MM.1S (cell line): ENCODE results near the gene ASCC3.

ENCODE experiments used
- DNase-seq: peaks from one replicate; pipeline ENCODE4 v3.0.0-alpha.2; 2015
- H2AFZ ChIP-seq: fragments of 300-600 bp; sonication (generic); 2 replicates; pipeline ENCODE4 v1.6.0; 2016; ENCODE audit warnings: antibody characterized with exemption, low read length
- H3F3A ChIP-seq: fragments of 300-600 bp; sonication (generic); 2 replicates; pipeline ENCODE4 v1.6.1; 2016; ENCODE audit warnings: mild to moderate bottlenecking, antibody characterized with exemption, low read length, moderate library complexity, mixed read lengths; ENCODE audit not compliant: insufficient read depth
- H3K27ac ChIP-seq: fragments of 300-600 bp; sonication (generic); 2 replicates; pipeline ENCODE4 v1.5.1; 2016; ENCODE audit warnings: mild to moderate bottlenecking, low read length
- H3K27me3 ChIP-seq: fragments of 300-600 bp; sonication (generic); replicated peaks from 2 replicates; pipeline ENCODE4 v1.6.0; 2016; ENCODE audit warnings: low read length; ENCODE audit not compliant: insufficient read depth
- H3K36me3 ChIP-seq: fragments of 300-600 bp; sonication (generic); replicated peaks from 2 replicates; pipeline ENCODE4 v1.6.1; 2016; ENCODE audit warnings: mild to moderate bottlenecking, low read length, mixed read lengths; ENCODE audit not compliant: insufficient read depth
- H3K4me1 ChIP-seq: fragments of 300-600 bp; sonication (generic); 2 replicates; pipeline ENCODE4 v1.6.1; 2016; ENCODE audit warnings: low read length, mixed read lengths
- H3K4me2 ChIP-seq: fragments of 300-600 bp; sonication (generic); 2 replicates; pipeline ENCODE4 v1.6.0; 2016; ENCODE audit warnings: low read depth, low read length
- H3K4me3 ChIP-seq: fragments of 300-600 bp; sonication (generic); 2 replicates; pipeline ENCODE4 v1.5.1; 2016; ENCODE audit warnings: low read length, mixed read lengths
- H3K79me2 ChIP-seq: fragments of 300-600 bp; sonication (generic); 2 replicates; pipeline ENCODE4 v1.6.1; 2016; ENCODE audit warnings: mixed run types, low read length, mixed read lengths
- H3K9ac ChIP-seq: fragments of 300-600 bp; sonication (generic); 2 replicates; pipeline ENCODE4 v1.6.1; 2016; ENCODE audit warnings: low read length, mixed read lengths
- H3K9me2 ChIP-seq: fragments of 300-600 bp; sonication (generic); replicated peaks from 2 replicates; pipeline ENCODE4 v1.6.1; 2016; ENCODE audit warnings: mild to moderate bottlenecking, low read length, mixed read lengths; ENCODE audit not compliant: insufficient read depth
- H3K9me3 ChIP-seq: fragments of 300-600 bp; sonication (generic); replicated peaks from 2 replicates; pipeline ENCODE4 v1.6.1; 2016; ENCODE audit warnings: mild to moderate bottlenecking, low read length, mixed read lengths; ENCODE audit not compliant: insufficient read depth
- H4K20me1 ChIP-seq: fragments of 300-600 bp; sonication (generic); 2 replicates; pipeline ENCODE4 v1.6.1; 2016; ENCODE audit warnings: mild to moderate bottlenecking, low read length, moderate library complexity, mixed read lengths; ENCODE audit not compliant: insufficient read depth
- CTCF ChIP-seq: fragments of 300-600 bp; sonication (generic); IDR thresholded peaks from 2 replicates; pipeline ENCODE4 v1.5.1; 2016; ENCODE audit warnings: antibody characterized with exemption, low read length, mixed read lengths
- EZH2 ChIP-seq: fragments of 300-600 bp; sonication (generic); optimal IDR thresholded peaks from 2 replicates; pipeline ENCODE3; 2017; ENCODE audit warnings: low read depth, mild to moderate bottlenecking, antibody characterized with exemption, low read length, mixed read lengths
- EZH2phosphoT487 ChIP-seq: fragments of 300-600 bp; sonication (generic); IDR thresholded peaks from 2 replicates; pipeline ENCODE4 v1.6.1; 2018; ENCODE audit warnings: antibody characterized with exemption, low read length

Gene ASCC3

GRCh38 chr6:100592929-100593328 lies 288.2 kb downstream of the ASCC3 start:
- Histone ChIP-seq H3K9ac (no peak overlapping the region), H3K27ac (no peak overlapping the region), H3K4me2 (no peak overlapping the region), H3K9me2 (no peaks in the 10 kb centered on the region), H3K4me3 (no peak overlapping the region), H3K9me3 (no peaks in the 10 kb centered on the region), H3K36me3 (no peaks in the 10 kb centered on the region), H3F3A (no peaks in the 10 kb centered on the region), H3K79me2 (no peaks in the 10 kb centered on the region), H4K20me1 (no peaks in the 10 kb centered on the region), H3K27me3 (no peaks in the 10 kb centered on the region), H3K4me1 (no peaks in the 10 kb centered on the region), H2AFZ (no peak overlapping the region)
- no peak for TF ChIP-seq EZH2phosphoT487
- TF ChIP-seq CTCF: no peak
- no peak for TF ChIP-seq EZH2
- no peak for DNase-seq

GRCh38 chr6:100577425-100577824 lies 303.7 kb downstream of the ASCC3 start:
- no peaks in the 10 kb centered on the region for H3K9me2 ChIP-seq
- H3K27ac ChIP-seq: no peak overlapping the region
- no peak overlapping the region for H2AFZ ChIP-seq
- no peak overlapping the region for H3K4me3 ChIP-seq
- DNase-seq: no peak
- H4K20me1 ChIP-seq: no peaks in the 10 kb centered on the region
- no peaks in the 10 kb centered on the region for H3K9me3 ChIP-seq
- no peak for TF ChIP-seq EZH2phosphoT487
- no peak for TF ChIP-seq CTCF
- no peak for TF ChIP-seq EZH2
- H3K4me1 ChIP-seq: no peaks in the 10 kb centered on the region
- H3K4me2 ChIP-seq: no peak overlapping the region
- no peaks in the 10 kb centered on the region for H3K27me3 ChIP-seq
- no peak overlapping the region for H3K9ac ChIP-seq
- no peaks in the 10 kb centered on the region; the same call in 1 of the 2 replicates for H3K36me3 ChIP-seq
- H3F3A ChIP-seq: no peaks in the 10 kb centered on the region
- no peaks in the 10 kb centered on the region for H3K79me2 ChIP-seq

GRCh38 chr6:100575921-100576320 lies 305.2 kb downstream of the ASCC3 start:
- no peaks in the 10 kb centered on the region; the same call in 1 of the 2 replicates for H3K36me3 ChIP-seq
- H3K4me1 ChIP-seq: no peaks in the 10 kb centered on the region

More at GRCh38 chr6:100575921-100576320, 305.2 kb downstream of the ASCC3 start:
- Histone ChIP-seq H3K79me2 (no peaks in the 10 kb centered on the region), H3K27ac (no peak overlapping the region), H3K27me3 (no peaks in the 10 kb centered on the region), H3F3A (no peaks in the 10 kb centered on the region), H3K9me3 (no peaks in the 10 kb centered on the region), H3K4me3 (no peak overlapping the region), H3K4me2 (no peak overlapping the region), H3K9ac (no peak overlapping the region), H2AFZ (no peak overlapping the region), H3K9me2 (no peaks in the 10 kb centered on the region), H4K20me1 (no peaks in the 10 kb centered on the region)
- TF ChIP-seq EZH2 (no peak), CTCF (no peak), EZH2phosphoT487 (no peak)
- no peak for DNase-seq
